Karpas-422 (cell line): Measurements from ENCODE around the gene RELA. TPM values are rescaled to one million over a fixed set of nuclear protein-coding genes. Genes with fewer than 3 reads are reported as not detected.

Experiments
- DNase-seq: peaks from one replicate; pipeline ENCODE4 v3.0.0-alpha.2; 2015
- H2AFZ ChIP-seq: fragments of 200-600 bp; sonication (generic); 2 replicates; pipeline ENCODE4 v1.6.1; 2014; ENCODE audit warnings: antibody characterized with exemption, low read length, mixed read lengths
- H3K27ac ChIP-seq: fragments of 200-600 bp; sonication (generic); 2 replicates; pipeline ENCODE4 v1.5.1; 2014; ENCODE audit warnings: mild to moderate bottlenecking, low read length, moderate library complexity
- H3K27me3 ChIP-seq: fragments of 200-600 bp; sonication (generic); 2 replicates; pipeline ENCODE4 v1.6.1; 2014; ENCODE audit warnings: low read length, mixed read lengths
- H3K36me3 ChIP-seq: fragments of 200-600 bp; sonication (generic); 2 replicates; pipeline ENCODE4 v1.6.1; 2014; ENCODE audit warnings: low read length, mixed read lengths; ENCODE audit not compliant: insufficient read depth
- H3K4me1 ChIP-seq: fragments of 200-600 bp; sonication (generic); 2 replicates; pipeline ENCODE4 v1.6.1; 2014; ENCODE audit warnings: mild to moderate bottlenecking, low read length, mixed read lengths
- H3K4me2 ChIP-seq: fragments of 200-600 bp; sonication (generic); 2 replicates; pipeline ENCODE4 v1.6.1; 2014; ENCODE audit warnings: low read length, low read depth, mild to moderate bottlenecking; ENCODE audit not compliant: poor library complexity, severe bottlenecking
- H3K4me3 ChIP-seq: fragments of 200-600 bp; sonication (generic); 2 replicates; pipeline ENCODE4 v1.5.1; 2014; ENCODE audit warnings: mild to moderate bottlenecking, antibody characterized with exemption, low read length, mixed read lengths
- H3K79me2 ChIP-seq: fragments of 200-600 bp; sonication (generic); 2 replicates; pipeline ENCODE4 v1.6.1; 2014; ENCODE audit warnings: mild to moderate bottlenecking, low read length, mixed read lengths
- H3K9ac ChIP-seq: fragments of 200-600 bp; sonication (generic); 2 replicates; pipeline ENCODE4 v1.6.0; 2014; ENCODE audit warnings: low read length
- H3K9me2 ChIP-seq: fragments of 200-600 bp; sonication (generic), shearing (Covaris generic); replicated peaks from 2 replicates; pipeline ENCODE4 v1.6.0; 2014; ENCODE audit warnings: mild to moderate bottlenecking, low read length, moderate library complexity; ENCODE audit not compliant: insufficient read depth
- H3K9me3 ChIP-seq: fragments of 300-700, 200-600 bp; sonication (generic); 2 replicates; pipeline ENCODE4 v1.6.1; 2014; ENCODE audit warnings: low read length, mixed read lengths
- H4K20me1 ChIP-seq: fragments of 200-600 bp; sonication (generic); 2 replicates; pipeline ENCODE4 v1.6.1; 2014; ENCODE audit warnings: mild to moderate bottlenecking, antibody characterized with exemption, low read length, low read depth; ENCODE audit not compliant: insufficient read depth
- total RNA-seq: library from RNA; depleted of rRNA; stranded (reverse); fragments of >200 nt; shearing (Covaris generic); gene quantifications from 2 replicates; pipeline ENCODE4 v1.2.3, GENCODE V29; 2014; ENCODE audit warnings: low replicate concordance

Gene RELA
- total RNA-seq, 1 experiment from 2014 or later: 44.0 TPM

GRCh38 chr11:65646958-65647701, 15.6 kb downstream of the RELA start:
- peaks cover 17% of the 10 kb centered on the region for H3K4me1 ChIP-seq
- no peak overlapping the region for H3K27ac ChIP-seq
- no peak overlapping the region for H3K4me3 ChIP-seq
- no peak overlapping the region for H3K4me2 ChIP-seq
- no peak overlapping the region for H2AFZ ChIP-seq
- H3K9ac ChIP-seq: no peak overlapping the region
- 0 out of 2 replicates have a peak, but pooled peaks cover 9% of the 10 kb centered on the region for H3K36me3 ChIP-seq
- H3K9me2 ChIP-seq: no peaks in the 10 kb centered on the region
- peaks cover 12% of the 10 kb centered on the region for H3K79me2 ChIP-seq
- H3K9me3 ChIP-seq: no peaks in the 10 kb centered on the region
- H4K20me1 ChIP-seq: peaks cover 4% of the 10 kb centered on the region; the same call in 1 of the 2 replicates
- H3K27me3 ChIP-seq: no peaks in the 10 kb centered on the region
- DNase-seq: no peak

GRCh38 chr11:65646288-65646957, 16.3 kb downstream of the RELA start:
- peaks cover 4% of the 10 kb centered on the region; the same call in 1 of the 2 replicates for H4K20me1 ChIP-seq
- H3K4me3 ChIP-seq: no peak overlapping the region
- H2AFZ ChIP-seq: no peak overlapping the region
- H3K9ac ChIP-seq: no peak overlapping the region
- no peak overlapping the region for H3K27ac ChIP-seq
- peaks cover 19% of the 10 kb centered on the region for H3K79me2 ChIP-seq
- H3K27me3 ChIP-seq: no peaks in the 10 kb centered on the region
- no peak overlapping the region for H3K4me2 ChIP-seq
- no peak for DNase-seq
- H3K36me3 ChIP-seq: 0 out of 2 replicates have a peak, but pooled peaks cover 9% of the 10 kb centered on the region
- H3K4me1 ChIP-seq: peaks cover 15% of the 10 kb centered on the region
- H3K9me2 ChIP-seq: no peaks in the 10 kb centered on the region
- no peaks in the 10 kb centered on the region for H3K9me3 ChIP-seq

- peaks cover 21% of the 10 kb centered on the region for H3K4me1 ChIP-seq
These were observed 17.0 kb downstream of the RELA start for GRCh38 chr11:65645710-65646109.

GRCh38 chr11:65644837-65645236, 17.9 kb downstream of the RELA start:
- H3K36me3 ChIP-seq: 0 out of 2 replicates have a peak, but pooled peaks cover 9% of the 10 kb centered on the region
- no peak overlapping the region for H3K4me2 ChIP-seq
- no peaks in the 10 kb centered on the region for H3K9me3 ChIP-seq
- no peak overlapping the region for H3K9ac ChIP-seq
- no peak overlapping the region for H3K27ac ChIP-seq
- H3K4me1 ChIP-seq: peaks cover 30% of the 10 kb centered on the region
- peaks cover 30% of the 10 kb centered on the region for H3K79me2 ChIP-seq
- no peak overlapping the region for H2AFZ ChIP-seq
- H3K4me3 ChIP-seq: no peak overlapping the region
- H3K9me2 ChIP-seq: no peaks in the 10 kb centered on the region
- no peak for DNase-seq
- no peaks in the 10 kb centered on the region for H3K27me3 ChIP-seq
- H4K20me1 ChIP-seq: peaks cover 4% of the 10 kb centered on the region; the same call in 1 of the 2 replicates

More at GRCh38 chr11:65645710-65646109, 17.0 kb downstream of the RELA start:
- H4K20me1 ChIP-seq: peaks cover 4% of the 10 kb centered on the region; the same call in 1 of the 2 replicates
- H3K27ac ChIP-seq: no peak overlapping the region
- H3K9ac ChIP-seq: no peak overlapping the region
- H3K4me2 ChIP-seq: no peak overlapping the region
- H3K36me3 ChIP-seq: 0 out of 2 replicates have a peak, but pooled peaks cover 9% of the 10 kb centered on the region
- peaks cover 26% of the 10 kb centered on the region for H3K79me2 ChIP-seq
- H2AFZ ChIP-seq: no peak overlapping the region
- no peak overlapping the region for H3K4me3 ChIP-seq
- no peak for DNase-seq
- H3K9me3 ChIP-seq: no peaks in the 10 kb centered on the region
- H3K27me3 ChIP-seq: no peaks in the 10 kb centered on the region
- no peaks in the 10 kb centered on the region for H3K9me2 ChIP-seq

GRCh38 chr11:65643971-65644370, 18.7 kb downstream of the RELA start:
- DNase-seq: no peak
- Histone ChIP-seq H3K4me1 (peaks cover 39% of the 10 kb centered on the region), H3K4me3 (no peak overlapping the region), H3K79me2 (peaks cover 30% of the 10 kb centered on the region), H3K4me2 (no peak overlapping the region), H3K27ac (no peak overlapping the region), H3K9me2 (no peaks in the 10 kb centered on the region), H3K9ac (no peak overlapping the region), H3K9me3 (no peaks in the 10 kb centered on the region), H3K36me3 (0 out of 2 replicates have a peak, but pooled peaks cover 9% of the 10 kb centered on the region), H4K20me1 (peaks cover 4% of the 10 kb centered on the region; the same call in 1 of the 2 replicates), H2AFZ (no peak overlapping the region), H3K27me3 (no peaks in the 10 kb centered on the region)

GRCh38 chr11:65642014-65642671, 20.6 kb downstream of the RELA start:
- peak overlapping the region; percentile 95 for H3K4me2 ChIP-seq
- peak overlapping the region; percentile 92 for H3K9ac ChIP-seq
- peak overlapping the region; percentile 89 for H3K4me3 ChIP-seq
- DNase-seq: peak; percentile 82
- H3K79me2 ChIP-seq: peaks cover 30% of the 10 kb centered on the region
- no peaks in the 10 kb centered on the region for H3K9me2 ChIP-seq
- H3K27ac ChIP-seq: peak overlapping the region; percentile 99
- H2AFZ ChIP-seq: no peak overlapping the region
- 0 out of 2 replicates have a peak, but pooled peaks cover 9% of the 10 kb centered on the region for H3K36me3 ChIP-seq
- no peaks in the 10 kb centered on the region for H3K27me3 ChIP-seq
- peaks cover 53% of the 10 kb centered on the region for H3K4me1 ChIP-seq
- peaks cover 4% of the 10 kb centered on the region; the same call in 1 of the 2 replicates for H4K20me1 ChIP-seq
- H3K9me3 ChIP-seq: no peaks in the 10 kb centered on the region

- DNase-seq: no peak
- peaks cover 53% of the 10 kb centered on the region for H3K4me1 ChIP-seq
- peak overlapping the region; percentile 95 for H3K4me2 ChIP-seq
- peak overlapping the region; percentile 99 for H3K27ac ChIP-seq
- no peaks in the 10 kb centered on the region for H3K27me3 ChIP-seq
- H3K9me2 ChIP-seq: no peaks in the 10 kb centered on the region
- H3K4me3 ChIP-seq: peak overlapping the region; percentile 89
- H3K36me3 ChIP-seq: 0 out of 2 replicates have a peak, but pooled peaks cover 9% of the 10 kb centered on the region
- H4K20me1 ChIP-seq: peaks cover 4% of the 10 kb centered on the region; the same call in 1 of the 2 replicates
- peak overlapping the region; percentile 92 for H3K9ac ChIP-seq
- H3K9me3 ChIP-seq: no peaks in the 10 kb centered on the region
- peaks cover 30% of the 10 kb centered on the region for H3K79me2 ChIP-seq
- H2AFZ ChIP-seq: no peak overlapping the region
These were observed 21.3 kb downstream of the RELA start for GRCh38 chr11:65641297-65642013.
